GM23338 (cell line): ENCODE results near the gene EXOC4. TPM values are rescaled to one million over a fixed set of nuclear protein-coding genes. Genes with fewer than 3 reads are reported as not detected.

Source experiments
- ATAC-seq: fragments of 200-7000 bp; cut with Tn5 transposase; 3 replicates; pipeline ENCODE4 v1.9.1; 2020
- DNase-seq: peaks from one replicate; pipeline ENCODE4 v3.0.0-alpha.2; 2015; ENCODE audit warnings: low spot score
- H2AFZ ChIP-seq: fragments of 200-600 bp; sonication (generic); 2 replicates; pipeline ENCODE4 v1.8.0; 2016; ENCODE audit warnings: antibody characterized with exemption, mild to moderate bottlenecking, moderate library complexity
- H3F3A ChIP-seq: fragments of 200-600 bp; sonication (generic); replicated peaks from 2 replicates; pipeline ENCODE4 v1.8.0; 2017; ENCODE audit warnings: antibody characterized with exemption, mixed run types, low read depth
- H3K27ac ChIP-seq: fragments of 200-600 bp; sonication (generic); 2 replicates; pipeline ENCODE4 v1.6.1; 2016; ENCODE audit warnings: low read depth
- H3K27me3 ChIP-seq: fragments of 200-600 bp; sonication (generic); 2 replicates; pipeline ENCODE4 v1.8.0; 2016; ENCODE audit warnings: mild to moderate bottlenecking, mixed run types, moderate library complexity; ENCODE audit not compliant: insufficient read depth
- H3K36me3 ChIP-seq: fragments of 200-600 bp; sonication (generic); 2 replicates; pipeline ENCODE4 v1.8.0; 2016; ENCODE audit warnings: mild to moderate bottlenecking; ENCODE audit not compliant: insufficient read depth
- H3K4me1 ChIP-seq: fragments of 200-600 bp; sonication (generic); 2 replicates; pipeline ENCODE4 v1.8.0; 2016; ENCODE audit warnings: mild to moderate bottlenecking, moderate library complexity; ENCODE audit not compliant: insufficient read depth
- H3K4me2 ChIP-seq: fragments of 200-600 bp; sonication (generic); 2 replicates; pipeline ENCODE4 v1.7.1; 2017; ENCODE audit warnings: mixed run types
- H3K4me3 ChIP-seq: fragments of 200-600 bp; sonication (generic); 2 replicates; pipeline ENCODE4 v1.6.1; 2016; ENCODE audit warnings: mixed run types
- H3K79me2 ChIP-seq: fragments of 200-600 bp; sonication (generic); replicated peaks from 2 replicates; pipeline ENCODE4 v1.8.0; 2017; ENCODE audit warnings: mild to moderate bottlenecking; ENCODE audit not compliant: insufficient read depth
- H3K9me2 ChIP-seq: fragments of 200-600 bp; sonication (generic); 2 replicates; pipeline ENCODE4 v1.8.0; 2017; ENCODE audit not compliant: insufficient read depth
- H4K20me1 ChIP-seq: fragments of 200-600 bp; sonication (generic); replicated peaks from 2 replicates; pipeline ENCODE4 v1.8.0; 2017; ENCODE audit warnings: mild to moderate bottlenecking; ENCODE audit not compliant: insufficient read depth
- H3K27ac Mint-ChIP-seq: 2 replicates; pipeline ENCODE4 v1.8.0; 2020; ENCODE audit warnings: inconsistent platforms, mild to moderate bottlenecking, moderate library complexity, mixed read lengths
- H3K27me3 Mint-ChIP-seq: 3 replicates; pipeline ENCODE4 v1.8.0; 2022; ENCODE audit warnings: low read depth, mild to moderate bottlenecking, moderate library complexity, mixed read lengths, inconsistent platforms; ENCODE audit not compliant: insufficient read depth, poor library complexity
- H3K36me3 Mint-ChIP-seq: 3 replicates; pipeline ENCODE4 v1.8.0; 2021; ENCODE audit warnings: low read depth, mild to moderate bottlenecking, inconsistent platforms, moderate library complexity, mixed read lengths
- H3K4me1 Mint-ChIP-seq: 3 replicates; pipeline ENCODE4 v1.8.0; 2020; ENCODE audit warnings: mild to moderate bottlenecking, inconsistent platforms, mixed read lengths
- H3K4me3 Mint-ChIP-seq: 3 replicates; pipeline ENCODE4 v1.8.0; 2021; ENCODE audit warnings: moderate library complexity, mild to moderate bottlenecking, inconsistent platforms, mixed read lengths
- H3K9me3 Mint-ChIP-seq: 3 replicates; pipeline ENCODE4 v1.8.0; 2020; ENCODE audit warnings: moderate library complexity, mild to moderate bottlenecking, inconsistent platforms, mixed read lengths
- CREB1 ChIP-seq: fragments of 250-450 bp; sonication (Bioruptor Pico); IDR thresholded peaks from 2 replicates; pipeline ENCODE4 v1.5.0; 2020; ENCODE audit warnings: low read depth, mild to moderate bottlenecking, moderate library complexity
- EZH2phosphoT487 ChIP-seq: fragments of 200-600 bp; sonication (generic); IDR thresholded peaks from one replicate; pipeline ENCODE4 v1.8.1; 2018; ENCODE audit warnings: antibody characterized with exemption; ENCODE audit not compliant: unreplicated experiment
- JUNB ChIP-seq: IDR thresholded peaks from one replicate; pipeline ENCODE4 v1.6.1; 2016; ENCODE audit warnings: antibody characterized with exemption; ENCODE audit not compliant: unreplicated experiment
- NANOG ChIP-seq: IDR thresholded peaks from 2 replicates; pipeline ENCODE4 v1.6.1; 2016; ENCODE audit warnings: antibody characterized with exemption, borderline replicate concordance
- POLR2AphosphoS5 ChIP-seq: IDR thresholded peaks from 2 replicates; pipeline ENCODE4 v1.6.1; 2016; ENCODE audit warnings: antibody characterized with exemption, low read depth
- STAT1 ChIP-seq: IDR thresholded peaks from one replicate; pipeline ENCODE4 v1.6.1; 2016; ENCODE audit warnings: antibody characterized with exemption; ENCODE audit not compliant: unreplicated experiment
- ZNF114 ChIP-seq: fragments of 250-450 bp; sonication (Bioruptor Pico); IDR thresholded peaks from 2 replicates; pipeline ENCODE4 v1.5.0; 2020; ENCODE audit warnings: mild to moderate bottlenecking, moderate library complexity
- ZNF331 ChIP-seq: fragments of 250-450 bp; sonication (Bioruptor Pico); IDR thresholded peaks from 2 replicates; pipeline ENCODE4 v1.5.0; 2020; ENCODE audit warnings: low read depth, mild to moderate bottlenecking, moderate library complexity
- polyA plus RNA-seq: library from polyadenylated mRNA; unstranded; fragments of >200 nt; fragmentation: Nextera tagmentation; extraction: Ambion mirVana; gene quantifications from 2 replicates; pipeline ENCODE4 v1.2.1, GENCODE V29; 2016
- total RNA-seq: library from RNA; depleted of rRNA; stranded (reverse); fragments of >200 nt; shearing (Covaris generic); gene quantifications from 2 replicates; pipeline ENCODE4 v1.2.3, GENCODE V29; 2014
- TF ChIP-seq, protein P1 (sequence below), 2 experiments: fragments of 200-600 bp in 1 of 2; sonication (generic) in 1 of 2; conservative IDR thresholded peaks; 2 replicates each; pipeline versions ENCODE4 v1.5.1 to v1.6.1; 2016 to 2017; ENCODE audit warnings: antibody characterized with exemption in 2 of 2, low read depth in 2 of 2, mild to moderate bottlenecking in 2 of 2, moderate library complexity in 1 of 2
- TF ChIP-seq, protein P2 (sequence below): IDR thresholded peaks from 2 replicates; pipeline ENCODE4 v1.6.1; 2016; ENCODE audit warnings: antibody characterized with exemption
- TF ChIP-seq, protein P3 (sequence below): IDR thresholded peaks from one replicate; pipeline ENCODE4 v1.6.1; 2018; ENCODE audit warnings: antibody characterized with exemption; ENCODE audit not compliant: unreplicated experiment

Gene EXOC4
- total and polyA plus RNA-seq, 2 experiments from 2014 or later, result 37.5 to 52.7 TPM

DNA sequence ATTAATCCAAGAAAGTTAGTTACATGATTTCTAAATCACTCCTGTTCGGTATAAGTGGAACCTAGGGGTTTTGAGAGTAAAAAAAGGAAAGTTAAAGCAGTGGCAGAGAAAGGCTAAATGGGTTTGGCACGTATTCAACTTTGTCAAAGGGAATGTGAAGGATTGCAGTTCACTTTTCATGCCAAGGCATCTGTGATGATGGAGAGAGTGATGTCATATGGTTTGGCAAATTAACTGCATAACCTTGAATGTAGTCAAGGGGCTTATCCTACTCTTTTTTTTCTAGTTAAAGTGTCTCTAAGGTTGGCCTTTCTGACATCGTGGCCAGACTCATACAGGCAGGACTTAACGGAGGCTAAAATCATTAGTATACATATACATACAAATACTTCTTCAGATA, 277.8 kb downstream of the EXOC4 start:
- peaks cover 30% of the 10 kb centered on the region for H3K4me1 Mint-ChIP-seq
- no peaks in the 10 kb centered on the region for H4K20me1 ChIP-seq
- H3K4me2 ChIP-seq, result no peak overlapping the region
- H3K36me3 ChIP-seq, result no peaks in the 10 kb centered on the region
- no peaks in the 10 kb centered on the region for H3K27me3 Mint-ChIP-seq
- DNase-seq, result no peak
- no peak overlapping the region for H3K4me3 ChIP-seq
- no peaks in the 10 kb centered on the region for H3K27me3 ChIP-seq
- H3K4me3 Mint-ChIP-seq, result no peak overlapping the region
- H3K9me3 Mint-ChIP-seq, result no peaks in the 10 kb centered on the region
- no peak overlapping the region for H3K27ac ChIP-seq
- H3K27ac Mint-ChIP-seq, result no peak overlapping the region
- ATAC-seq, result no peak
- H3K79me2 ChIP-seq, result no peaks in the 10 kb centered on the region
- TF ChIP-seq EZH2phosphoT487 (no peak), JUNB (no peak), CREB1 (CRISPR knock-in tag) (no peak), ZNF331 (CRISPR knock-in tag) (no peak)
- TF ChIP-seq, protein P1, sequence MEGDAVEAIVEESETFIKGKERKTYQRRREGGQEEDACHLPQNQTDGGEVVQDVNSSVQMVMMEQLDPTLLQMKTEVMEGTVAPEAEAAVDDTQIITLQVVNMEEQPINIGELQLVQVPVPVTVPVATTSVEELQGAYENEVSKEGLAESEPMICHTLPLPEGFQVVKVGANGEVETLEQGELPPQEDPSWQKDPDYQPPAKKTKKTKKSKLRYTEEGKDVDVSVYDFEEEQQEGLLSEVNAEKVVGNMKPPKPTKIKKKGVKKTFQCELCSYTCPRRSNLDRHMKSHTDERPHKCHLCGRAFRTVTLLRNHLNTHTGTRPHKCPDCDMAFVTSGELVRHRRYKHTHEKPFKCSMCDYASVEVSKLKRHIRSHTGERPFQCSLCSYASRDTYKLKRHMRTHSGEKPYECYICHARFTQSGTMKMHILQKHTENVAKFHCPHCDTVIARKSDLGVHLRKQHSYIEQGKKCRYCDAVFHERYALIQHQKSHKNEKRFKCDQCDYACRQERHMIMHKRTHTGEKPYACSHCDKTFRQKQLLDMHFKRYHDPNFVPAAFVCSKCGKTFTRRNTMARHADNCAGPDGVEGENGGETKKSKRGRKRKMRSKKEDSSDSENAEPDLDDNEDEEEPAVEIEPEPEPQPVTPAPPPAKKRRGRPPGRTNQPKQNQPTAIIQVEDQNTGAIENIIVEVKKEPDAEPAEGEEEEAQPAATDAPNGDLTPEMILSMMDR (conservative IDR thresholded peaks at IDR 0.05; ENCODE audit: low read depth in 2 of 2), result no peak
- H3K36me3 Mint-ChIP-seq, result no peaks in the 10 kb centered on the region
- H2AFZ ChIP-seq, result no peak overlapping the region
- peaks cover 9% of the 10 kb centered on the region for H3K4me1 ChIP-seq
- no peaks in the 10 kb centered on the region for H3K9me2 ChIP-seq
- H3F3A ChIP-seq, result no peaks in the 10 kb centered on the region

DNA sequence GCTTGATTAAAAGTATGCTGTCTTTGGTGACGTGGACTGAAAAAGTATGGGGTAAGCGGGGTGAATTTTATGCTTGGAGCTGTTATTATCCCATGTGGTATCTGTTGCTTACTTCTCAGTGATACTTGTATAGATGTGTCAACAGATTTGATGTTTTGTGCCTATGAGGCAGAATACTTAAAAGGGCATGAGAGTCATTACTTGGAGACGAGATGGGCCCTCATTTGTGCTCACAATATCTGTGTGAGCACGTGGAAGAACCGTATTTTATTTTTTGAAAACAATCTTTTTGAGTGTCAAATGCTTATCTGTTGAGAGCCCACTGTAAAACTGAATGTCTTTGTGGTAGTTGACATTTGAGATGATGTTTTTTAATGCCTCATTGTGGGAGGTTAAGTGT, 281.9 kb downstream of the EXOC4 start:
- Histone ChIP-seq H2AFZ (no peak overlapping the region), H3F3A (no peaks in the 10 kb centered on the region), H3K79me2 (no peaks in the 10 kb centered on the region), H3K27ac (no peak overlapping the region), H3K36me3 (no peaks in the 10 kb centered on the region), H3K9me2 (no peaks in the 10 kb centered on the region), H4K20me1 (no peaks in the 10 kb centered on the region), H3K27me3 (no peaks in the 10 kb centered on the region), H3K4me1 (peaks cover 13% of the 10 kb centered on the region), H3K4me2 (no peak overlapping the region), H3K4me3 (no peak overlapping the region)
- H3K27me3 Mint-ChIP-seq, result no peaks in the 10 kb centered on the region
- TF ChIP-seq POLR2AphosphoS5 (no peak), STAT1 (no peak), ZNF331 (CRISPR knock-in tag) (no peak)
- DNase-seq (no peak), ATAC-seq (no peak)
- no peak overlapping the region for H3K4me3 Mint-ChIP-seq
- H3K9me3 Mint-ChIP-seq, result no peaks in the 10 kb centered on the region
- H3K4me1 Mint-ChIP-seq, result peaks cover 25% of the 10 kb centered on the region
- H3K36me3 Mint-ChIP-seq, result no peaks in the 10 kb centered on the region
- H3K27ac Mint-ChIP-seq, result no peak overlapping the region

DNA sequence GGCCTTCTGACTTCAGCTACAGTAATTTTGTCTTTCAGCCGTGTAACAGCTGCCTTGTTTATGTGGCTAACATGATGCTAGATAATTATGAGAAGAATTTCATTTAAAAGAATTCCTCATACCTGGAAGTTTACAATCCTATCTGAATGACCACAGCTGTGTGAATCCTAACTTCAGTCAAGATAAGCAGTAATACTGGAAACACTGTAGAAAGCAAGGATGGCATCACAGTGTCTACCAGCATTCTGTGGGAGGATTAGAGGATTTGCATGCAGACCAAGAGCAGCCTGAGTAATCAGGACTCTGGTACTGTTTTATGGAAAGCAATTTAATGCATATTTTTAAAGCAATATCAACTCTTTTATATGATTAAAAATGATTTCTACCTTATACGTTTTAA, 282.4 kb downstream of the EXOC4 start:
- Histone ChIP-seq H3F3A (no peaks in the 10 kb centered on the region), H4K20me1 (no peaks in the 10 kb centered on the region), H3K4me1 (peaks cover 18% of the 10 kb centered on the region), H3K27me3 (no peaks in the 10 kb centered on the region), H3K36me3 (no peaks in the 10 kb centered on the region), H2AFZ (no peak overlapping the region), H3K9me2 (no peaks in the 10 kb centered on the region), H3K4me3 (no peak overlapping the region), H3K79me2 (no peaks in the 10 kb centered on the region), H3K4me2 (no peak overlapping the region), H3K27ac (no peak overlapping the region)
- Mint-ChIP-seq H3K4me1 (peaks cover 26% of the 10 kb centered on the region), H3K9me3 (no peaks in the 10 kb centered on the region), H3K27me3 (no peaks in the 10 kb centered on the region), H3K27ac (no peak overlapping the region), H3K4me3 (no peak overlapping the region), H3K36me3 (no peaks in the 10 kb centered on the region)
- DNase-seq (no peak), ATAC-seq (no peak)
- TF ChIP-seq, protein P1 (conservative IDR thresholded peaks at IDR 0.05; ENCODE audit: low read depth in 2 of 2), result no peak
- TF ChIP-seq, protein P2, sequence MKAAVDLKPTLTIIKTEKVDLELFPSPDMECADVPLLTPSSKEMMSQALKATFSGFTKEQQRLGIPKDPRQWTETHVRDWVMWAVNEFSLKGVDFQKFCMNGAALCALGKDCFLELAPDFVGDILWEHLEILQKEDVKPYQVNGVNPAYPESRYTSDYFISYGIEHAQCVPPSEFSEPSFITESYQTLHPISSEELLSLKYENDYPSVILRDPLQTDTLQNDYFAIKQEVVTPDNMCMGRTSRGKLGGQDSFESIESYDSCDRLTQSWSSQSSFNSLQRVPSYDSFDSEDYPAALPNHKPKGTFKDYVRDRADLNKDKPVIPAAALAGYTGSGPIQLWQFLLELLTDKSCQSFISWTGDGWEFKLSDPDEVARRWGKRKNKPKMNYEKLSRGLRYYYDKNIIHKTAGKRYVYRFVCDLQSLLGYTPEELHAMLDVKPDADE, result no peak
- TF ChIP-seq, protein P3, sequence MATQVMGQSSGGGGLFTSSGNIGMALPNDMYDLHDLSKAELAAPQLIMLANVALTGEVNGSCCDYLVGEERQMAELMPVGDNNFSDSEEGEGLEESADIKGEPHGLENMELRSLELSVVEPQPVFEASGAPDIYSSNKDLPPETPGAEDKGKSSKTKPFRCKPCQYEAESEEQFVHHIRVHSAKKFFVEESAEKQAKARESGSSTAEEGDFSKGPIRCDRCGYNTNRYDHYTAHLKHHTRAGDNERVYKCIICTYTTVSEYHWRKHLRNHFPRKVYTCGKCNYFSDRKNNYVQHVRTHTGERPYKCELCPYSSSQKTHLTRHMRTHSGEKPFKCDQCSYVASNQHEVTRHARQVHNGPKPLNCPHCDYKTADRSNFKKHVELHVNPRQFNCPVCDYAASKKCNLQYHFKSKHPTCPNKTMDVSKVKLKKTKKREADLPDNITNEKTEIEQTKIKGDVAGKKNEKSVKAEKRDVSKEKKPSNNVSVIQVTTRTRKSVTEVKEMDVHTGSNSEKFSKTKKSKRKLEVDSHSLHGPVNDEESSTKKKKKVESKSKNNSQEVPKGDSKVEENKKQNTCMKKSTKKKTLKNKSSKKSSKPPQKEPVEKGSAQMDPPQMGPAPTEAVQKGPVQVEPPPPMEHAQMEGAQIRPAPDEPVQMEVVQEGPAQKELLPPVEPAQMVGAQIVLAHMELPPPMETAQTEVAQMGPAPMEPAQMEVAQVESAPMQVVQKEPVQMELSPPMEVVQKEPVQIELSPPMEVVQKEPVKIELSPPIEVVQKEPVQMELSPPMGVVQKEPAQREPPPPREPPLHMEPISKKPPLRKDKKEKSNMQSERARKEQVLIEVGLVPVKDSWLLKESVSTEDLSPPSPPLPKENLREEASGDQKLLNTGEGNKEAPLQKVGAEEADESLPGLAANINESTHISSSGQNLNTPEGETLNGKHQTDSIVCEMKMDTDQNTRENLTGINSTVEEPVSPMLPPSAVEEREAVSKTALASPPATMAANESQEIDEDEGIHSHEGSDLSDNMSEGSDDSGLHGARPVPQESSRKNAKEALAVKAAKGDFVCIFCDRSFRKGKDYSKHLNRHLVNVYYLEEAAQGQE, result no peak
- no peak for TF ChIP-seq ZNF114 (CRISPR knock-in tag)
- TF ChIP-seq ZNF331 (CRISPR knock-in tag), result no peak
- TF ChIP-seq POLR2AphosphoS5, result no peak
- TF ChIP-seq NANOG, result no peak
- no peak for TF ChIP-seq STAT1
- no peak for TF ChIP-seq CREB1 (CRISPR knock-in tag)
- TF ChIP-seq JUNB, result no peak
